GM23248 (cell line): Measurements from ENCODE around the gene ETFA.

Experiments
- EZH2 ChIP-seq: fragments of 200-600 bp; sonication (generic); IDR thresholded peaks from 2 replicates; pipeline ENCODE4 v1.6.1; 2018; ENCODE audit warnings: antibody characterized with exemption, mild to moderate bottlenecking; ENCODE audit not compliant: insufficient read depth, poor library complexity, severe bottlenecking
- EZH2phosphoT487 ChIP-seq: fragments of 200-600 bp; sonication (generic); IDR thresholded peaks from 2 replicates; pipeline ENCODE4 v1.6.1; 2018; ENCODE audit warnings: antibody characterized with exemption, moderate library complexity, mild to moderate bottlenecking, low read depth; ENCODE audit not compliant: insufficient read depth

GRCh38 chr15:76303909-76304308 lies 7.4 kb downstream of the ETFA start:
- no peak for TF ChIP-seq EZH2
- TF ChIP-seq EZH2phosphoT487, result no peak
